RWPE2 (cell line): ENCODE data around the gene ITGAV.

Experiments used
- ATAC-seq: fragments of 200-7000 bp; cut with Tn5 transposase; 3 replicates; pipeline ENCODE4 v1.9.1; 2021; ENCODE audit warnings: low read depth
- DNase-seq: peaks from one replicate; pipeline ENCODE4 v3.0.0-alpha.2; 2020; ENCODE audit warnings: low spot score
- H3K27ac ChIP-seq: fragments of 450-650 bp; 2 replicates; pipeline ENCODE4 v1.5.1; 2017; ENCODE audit warnings: mild to moderate bottlenecking; ENCODE audit not compliant: poor library complexity, severe bottlenecking
- H3K27me3 ChIP-seq: fragments of 250-450 bp; sonication (Bioruptor Pico); 2 replicates; pipeline ENCODE4 v1.5.1; 2021; ENCODE audit warnings: mild to moderate bottlenecking, moderate library complexity; ENCODE audit not compliant: insufficient read depth, poor library complexity, severe bottlenecking
- H3K36me3 ChIP-seq: fragments of 250-450 bp; sonication (Bioruptor Pico); 2 replicates; pipeline ENCODE4 v1.5.1; 2020; ENCODE audit warnings: low read depth, mild to moderate bottlenecking, moderate library complexity
- H3K4me1 ChIP-seq: fragments of 250-450 bp; sonication (Bioruptor Pico); 2 replicates; pipeline ENCODE4 v1.5.1; 2021; ENCODE audit warnings: mild to moderate bottlenecking, moderate library complexity; ENCODE audit not compliant: insufficient read depth, poor library complexity, severe bottlenecking
- H3K4me3 ChIP-seq: fragments of 250-450 bp; sonication (Bioruptor Pico); 2 replicates; pipeline ENCODE4 v1.5.1; 2021; ENCODE audit warnings: mild to moderate bottlenecking, moderate library complexity; ENCODE audit not compliant: severe bottlenecking
- H3K9me3 ChIP-seq: fragments of 250-450 bp; sonication (Bioruptor Pico); 2 replicates; pipeline ENCODE4 v1.5.1; 2021; ENCODE audit warnings: mild to moderate bottlenecking, moderate library complexity; ENCODE audit not compliant: severe bottlenecking
- CTCF ChIP-seq: fragments of 450-650 bp; IDR thresholded peaks from one replicate; pipeline ENCODE4 v1.5.1; 2017; ENCODE audit warnings: mild to moderate bottlenecking, moderate library complexity; ENCODE audit not compliant: poor library complexity, severe bottlenecking

The ITGAV gene

GRCh38 chr2:186624276-186624675, 34.4 kb downstream of the ITGAV start:
- Histone ChIP-seq H3K36me3 (peaks cover 21% of the 10 kb centered on the region; the same call in 1 of the 2 replicates), H3K4me3 (no peak overlapping the region), H3K27me3 (no peaks in the 10 kb centered on the region), H3K27ac (no peak overlapping the region), H3K4me1 (no peaks in the 10 kb centered on the region), H3K9me3 (no peaks in the 10 kb centered on the region)
- DNase-seq = no peak
- no peak for TF ChIP-seq CTCF
- ATAC-seq = no peak

- no peak for ATAC-seq
- TF ChIP-seq CTCF = no peak
Observed at GRCh38 chr2:186629250-186629996, 39.6 kb downstream of the ITGAV start.

GRCh38 chr2:186632417-186632816, 42.6 kb downstream of the ITGAV start:
- no peak for TF ChIP-seq CTCF
- peaks cover 15% of the 10 kb centered on the region for H3K36me3 ChIP-seq
- H3K4me3 ChIP-seq = no peak overlapping the region
- H3K9me3 ChIP-seq = no peaks in the 10 kb centered on the region
- no peaks in the 10 kb centered on the region for H3K4me1 ChIP-seq
- ATAC-seq (no peak), DNase-seq (no peak)
- no peaks in the 10 kb centered on the region for H3K27me3 ChIP-seq
- H3K27ac ChIP-seq = no peak overlapping the region

More at GRCh38 chr2:186629250-186629996, 39.6 kb downstream of the ITGAV start:
- no peak overlapping the region for H3K4me3 ChIP-seq
- no peaks in the 10 kb centered on the region for H3K4me1 ChIP-seq
- H3K36me3 ChIP-seq = 0 out of 2 replicates have a peak, but pooled peaks cover 5% of the 10 kb centered on the region
- H3K27me3 ChIP-seq = no peaks in the 10 kb centered on the region
- no peak for DNase-seq
- H3K27ac ChIP-seq = no peak overlapping the region
- H3K9me3 ChIP-seq = no peaks in the 10 kb centered on the region

GRCh38 chr2:186634701-186635100, 44.8 kb downstream of the ITGAV start:
- Histone ChIP-seq H3K9me3 (no peaks in the 10 kb centered on the region), H3K4me1 (no peaks in the 10 kb centered on the region), H3K4me3 (no peak overlapping the region), H3K27ac (no peak overlapping the region), H3K36me3 (peaks cover 15% of the 10 kb centered on the region), H3K27me3 (no peaks in the 10 kb centered on the region)
- ATAC-seq (no peak), DNase-seq (no peak)
- no peak for TF ChIP-seq CTCF
